Tibial nerve (tissue), 4 donors: Measurements from ENCODE around the gene VPS4A. TPM values are rescaled to one million over a fixed set of nuclear protein-coding genes. Genes with fewer than 3 reads are reported as not detected.

Experiments used
- DNase-seq, 2 donors: peaks; one replicate each; pipeline ENCODE4 v3.0.0-alpha.2; 2019; ENCODE audit warnings: low spot score in 2 of 2
- H3K27ac ChIP-seq, 4 donors: fragments of 200-600 bp; sonication (generic) in 3 of 4; one replicate each; pipeline ENCODE4 v1.5.1; 2017 to 2019; ENCODE audit warnings: mild to moderate bottlenecking in 1 of 4
- H3K27me3 ChIP-seq, 2 donors: fragments of 200-600 bp; sonication (generic) in 1 of 2; one replicate each; pipeline versions ENCODE4 v1.5.1 to v1.6.0; 2017 to 2019
- H3K36me3 ChIP-seq, 3 donors: fragments of 200-600 bp; sonication (generic); one replicate each; pipeline ENCODE4 v1.5.1; 2018 to 2019
- H3K4me1 ChIP-seq, 4 donors: fragments of 200-600 bp; sonication (generic) in 3 of 4; one replicate each; pipeline ENCODE4 v1.5.1; 2017 to 2019
- H3K4me3 ChIP-seq, 4 donors: fragments of 200-600 bp; sonication (generic) in 3 of 4; one replicate each; pipeline ENCODE4 v1.5.1; 2017 to 2019; ENCODE audit warnings: mild to moderate bottlenecking in 1 of 4, moderate library complexity in 1 of 4
- H3K9me3 ChIP-seq, 4 donors: fragments of 200-600 bp; sonication (generic) in 3 of 4; one replicate each; pipeline ENCODE4 v1.5.1; 2017 to 2019
- CTCF ChIP-seq, 5 experiments: fragments of 200-600 bp in 3 of 5; fragments of 450-650 bp in 2 of 5; sonication (generic) in 3 of 5; IDR thresholded peaks; one replicate each; pipeline ENCODE4 v1.5.1; 2016 to 2019; ENCODE audit warnings: antibody characterized with exemption in 5 of 5, mild to moderate bottlenecking in 3 of 5, moderate library complexity in 2 of 5
- EP300 ChIP-seq, 2 donors: sonication (generic); formaldehyde crosslinking; IDR thresholded peaks; one replicate each; pipeline ENCODE4 v1.6.1; 2017; ENCODE audit warnings: antibody characterized with exemption in 2 of 2, mild to moderate bottlenecking in 1 of 2
- POLR2A ChIP-seq, 2 donors: fragments of 450-650 bp; IDR thresholded peaks; one replicate each; pipeline ENCODE4 v1.6.1; 2017; ENCODE audit warnings: antibody characterized with exemption in 2 of 2, mild to moderate bottlenecking in 2 of 2, moderate library complexity in 2 of 2
- WGBS, 2 donors: methylation state at CpG; one replicate each; pipeline ENCODE4 v1.1.5; 2018; 5-methylcytosine and 5-hydroxymethylcytosine counted together
- total RNA-seq, 4 donors: library from RNA; depleted of rRNA; stranded (reverse); fragments of >200 nt; gene quantifications; one replicate each; pipeline ENCODE4 v1.1.0, GENCODE V29; 2016

Gene VPS4A
- total RNA-seq, 4 donors from 2014 or later = 35.4 to 47.2 (median 43.5) TPM

- H3K9me3 ChIP-seq = no peaks in the 10 kb centered on the region
- no peaks in the 10 kb centered on the region for H3K27me3 ChIP-seq
- peaks cover 2 to 38% (median 13%) of the 10 kb centered on the region in 4 donors for H3K4me1 ChIP-seq
- TF ChIP-seq CTCF (IDR thresholded peaks at IDR 0.05) (no peak), EP300 (IDR thresholded peaks at IDR 0.05) (no peak), POLR2A (IDR thresholded peaks at IDR 0.05) (no peak)
- peak in 1 of 2 donors; percentile 34 for DNase-seq
- 66 to 78% methylated on average over 8 of the region's 8 CpGs for WGBS, 2 donors
- no peak overlapping the region for H3K27ac ChIP-seq
- peaks cover 6 to 97% (median 26%) of the 10 kb centered on the region in 3 donors for H3K36me3 ChIP-seq
- no peak overlapping the region for H3K4me3 ChIP-seq
These were observed 12.9 kb downstream of the VPS4A start for GRCh38 chr16:69324013-69324531.

- TF ChIP-seq POLR2A (IDR thresholded peaks at IDR 0.05) = no peak
- no peak for TF ChIP-seq CTCF (IDR thresholded peaks at IDR 0.05)
- Histone ChIP-seq H3K27ac (no peak overlapping the region), H3K27me3 (no peaks in the 10 kb centered on the region), H3K4me3 (no peak overlapping the region), H3K36me3 (peaks cover 6 to 91% (median 19%) of the 10 kb centered on the region in 3 donors), H3K9me3 (no peaks in the 10 kb centered on the region), H3K4me1 (peaks cover 7 to 44% (median 16%) of the 10 kb centered on the region in 4 donors)
- 75 to 77% methylated on average over 10 of the region's 10 CpGs for WGBS, 2 donors
- DNase-seq = no peak
These were observed 13.6 kb downstream of the VPS4A start for GRCh38 chr16:69324585-69325253.

GRCh38 chr16:69325784-69326171 is 14.6 kb downstream of the VPS4A start:
- Histone ChIP-seq H3K27ac (no peak overlapping the region), H3K9me3 (no peaks in the 10 kb centered on the region), H3K4me1 (peaks cover 7 to 47% (median 17%) of the 10 kb centered on the region in 4 donors), H3K36me3 (peaks cover 2 to 80% (median 9%) of the 10 kb centered on the region in 3 donors), H3K4me3 (no peak overlapping the region), H3K27me3 (no peaks in the 10 kb centered on the region)
- DNase-seq = no peak
- WGBS, 2 donors = 74 to 90% methylated on average over 6 of the region's 6 CpGs
- no peak for TF ChIP-seq POLR2A (IDR thresholded peaks at IDR 0.05)
- no peak for TF ChIP-seq CTCF (IDR thresholded peaks at IDR 0.05)
- no peak for TF ChIP-seq EP300 (IDR thresholded peaks at IDR 0.05)

GRCh38 chr16:69326172-69326873 is 15.2 kb downstream of the VPS4A start:
- Histone ChIP-seq H3K4me3 (no peak overlapping the region), H3K9me3 (no peaks in the 10 kb centered on the region), H3K36me3 (peaks cover 2 to 75% (median 3%) of the 10 kb centered on the region in 3 donors), H3K27me3 (no peaks in the 10 kb centered on the region), H3K27ac (no peak overlapping the region), H3K4me1 (peaks cover 7 to 53% (median 17%) of the 10 kb centered on the region in 4 donors)
- no peak for DNase-seq
- 60 to 65% methylated on average over 7 of the region's 7 CpGs for whole genome bisulfite sequencing, 2 donors
- no peak for TF ChIP-seq EP300 (IDR thresholded peaks at IDR 0.05)
- TF ChIP-seq CTCF (IDR thresholded peaks at IDR 0.05) = no peak
- TF ChIP-seq POLR2A (IDR thresholded peaks at IDR 0.05) = no peak
